H9 (cell line): Measurements from ENCODE around the gene TSSC4. TPM values are rescaled to one million over a fixed set of nuclear protein-coding genes. Genes with fewer than 3 reads are reported as not detected.

Experiments
- DNase-seq: peaks from one replicate; pipeline ENCODE4 v3.0.0-alpha.2; 2017
- H2AFZ ChIP-seq: one replicate; pipeline ENCODE4 v1.6.1; 2013; ENCODE audit warnings: mild to moderate bottlenecking, low read length, control low read depth, moderate library complexity
- H2AK5ac ChIP-seq: 2 replicates; pipeline ENCODE4 v1.6.1; 2013; ENCODE audit warnings: low read length, control low read depth, mixed read lengths; ENCODE audit not compliant: insufficient read length
- H2BK120ac ChIP-seq: one replicate; pipeline ENCODE4 v1.6.1; 2013; ENCODE audit warnings: low read depth, mild to moderate bottlenecking, low read length, control low read depth, inconsistent platforms; ENCODE audit not compliant: poor library complexity, severe bottlenecking
- H2BK12ac ChIP-seq: 2 replicates; pipeline ENCODE4 v1.6.1; 2013; ENCODE audit warnings: low read length, control low read depth, mixed read lengths, low read depth; ENCODE audit not compliant: insufficient read length
- H2BK15ac ChIP-seq: 2 replicates; pipeline ENCODE4 v1.6.1; 2013; ENCODE audit warnings: low read depth, low read length, control low read depth
- H2BK20ac ChIP-seq: one replicate; pipeline ENCODE4 v1.6.1; 2013; ENCODE audit warnings: low read depth, mild to moderate bottlenecking, low read length, control low read depth, inconsistent platforms; ENCODE audit not compliant: poor library complexity, severe bottlenecking
- H2BK5ac ChIP-seq: 2 replicates; pipeline ENCODE4 v1.6.1; 2013; ENCODE audit warnings: low read length, control low read depth, mixed read lengths; ENCODE audit not compliant: insufficient read length
- H3K14ac ChIP-seq: 2 replicates; pipeline ENCODE4 v1.6.1; 2013; ENCODE audit warnings: low read length, control low read depth; ENCODE audit not compliant: insufficient read depth
- H3K18ac ChIP-seq: 2 replicates; pipeline ENCODE4 v1.6.1; 2013; ENCODE audit warnings: low read depth, mild to moderate bottlenecking, mixed read lengths, low read length, control low read depth; ENCODE audit not compliant: insufficient read length
- H3K23ac ChIP-seq: 2 replicates; pipeline ENCODE4 v1.6.1; 2013; ENCODE audit warnings: low read length, control low read depth, mixed read lengths, low read depth; ENCODE audit not compliant: insufficient read length
- H3K23me2 ChIP-seq: 2 replicates; pipeline ENCODE4 v1.6.1; 2013; ENCODE audit warnings: low read depth, mild to moderate bottlenecking, mixed read lengths, low read length, control low read depth; ENCODE audit not compliant: insufficient read length, poor library complexity, severe bottlenecking
- H3K27ac ChIP-seq: 2 replicates; pipeline ENCODE4 v1.5.1; 2013; ENCODE audit warnings: low read length, control low read depth, mixed read lengths, low read depth; ENCODE audit not compliant: insufficient read length
- H3K27me3 ChIP-seq: 2 replicates; pipeline ENCODE4 v1.6.1; 2013; ENCODE audit warnings: low read length, control low read depth, inconsistent platforms; ENCODE audit not compliant: insufficient read depth
- H3K4ac ChIP-seq: 2 replicates; pipeline ENCODE4 v1.6.1; 2013; ENCODE audit warnings: low read depth, mild to moderate bottlenecking, control low read depth, inconsistent platforms, low read length, moderate library complexity
- H3K4me1 ChIP-seq: 2 replicates; pipeline ENCODE4 v1.6.1; 2013; ENCODE audit warnings: low read length, control low read depth, inconsistent platforms; ENCODE audit not compliant: insufficient read depth
- H3K4me2 ChIP-seq: 2 replicates; pipeline ENCODE4 v1.6.1; 2013; ENCODE audit warnings: low read length, control low read depth, mixed read lengths; ENCODE audit not compliant: insufficient read length, insufficient read depth
- H3K56ac ChIP-seq: 2 replicates; pipeline ENCODE4 v1.6.1; 2013; ENCODE audit warnings: low read depth, mild to moderate bottlenecking, mixed read lengths, low read length, control low read depth; ENCODE audit not compliant: insufficient read length
- H3K79me1 ChIP-seq: 2 replicates; pipeline ENCODE4 v1.6.1; 2013; ENCODE audit warnings: low read depth, mild to moderate bottlenecking, moderate library complexity, low read length, control low read depth, inconsistent platforms; ENCODE audit not compliant: insufficient read depth, poor library complexity, severe bottlenecking
- H3K79me2 ChIP-seq: 2 replicates; pipeline ENCODE4 v1.6.1; 2013; ENCODE audit warnings: low read length, control low read depth, inconsistent platforms; ENCODE audit not compliant: insufficient read depth
- H3K9ac ChIP-seq: 2 replicates; pipeline ENCODE4 v1.6.1; 2013; ENCODE audit warnings: low read length, control low read depth, mixed read lengths; ENCODE audit not compliant: insufficient read length; ENCODE audit errors: extremely low read depth
- H3K9me3 ChIP-seq: one replicate; pipeline ENCODE4 v1.6.1; 2013; ENCODE audit warnings: low read depth, low read length, inconsistent platforms; ENCODE audit not compliant: control insufficient read depth
- H3T11ph ChIP-seq: one replicate; pipeline ENCODE4 v1.6.1; 2013; ENCODE audit warnings: mild to moderate bottlenecking, low read length, control low read depth, inconsistent platforms
- H4K20me1 ChIP-seq: one replicate; pipeline ENCODE4 v1.6.1; 2013; ENCODE audit not compliant: control insufficient read depth, insufficient read length, insufficient read depth
- H4K5ac ChIP-seq: 2 replicates; pipeline ENCODE4 v1.6.1; 2013; ENCODE audit warnings: low read depth, mild to moderate bottlenecking, mixed read lengths, low read length, control low read depth; ENCODE audit not compliant: insufficient read length
- H4K8ac ChIP-seq: replicated peaks from 2 replicates; pipeline ENCODE4 v1.6.1; 2013; ENCODE audit warnings: low read length, control low read depth, mixed read lengths, low read depth; ENCODE audit not compliant: insufficient read length
- H4K91ac ChIP-seq: 2 replicates; pipeline ENCODE4 v1.6.1; 2013; ENCODE audit warnings: low read depth, mild to moderate bottlenecking, moderate library complexity, mixed read lengths, low read length, control low read depth; ENCODE audit not compliant: insufficient read length
- H3K27ac Mint-ChIP-seq, 3 experiments: 2 replicates in 2 of 3; 3 replicates in 1 of 3; pipeline ENCODE4 v1.8.0; 2020 to 2021; ENCODE audit warnings: mixed read lengths in 3 of 3, mild to moderate bottlenecking in 1 of 3, moderate library complexity in 1 of 3
- H3K27me3 Mint-ChIP-seq: 2 replicates; pipeline ENCODE4 v1.8.0; 2021; ENCODE audit warnings: low read depth, mild to moderate bottlenecking, moderate library complexity, mixed read lengths
- H3K36me3 Mint-ChIP-seq, 3 experiments: 2 replicates in 2 of 3; 3 replicates in 1 of 3; pipeline ENCODE4 v1.8.0; 2020 to 2021; ENCODE audit warnings: low read depth in 3 of 3, mixed read lengths in 3 of 3; ENCODE audit not compliant: insufficient read depth in 1 of 3
- H3K4me1 Mint-ChIP-seq, 2 experiments: 2 replicates each; pipeline ENCODE4 v1.8.0; 2020; ENCODE audit warnings: mixed read lengths in 2 of 2
- H3K4me3 Mint-ChIP-seq, 2 experiments: 2 replicates in 1 of 2; 3 replicates in 1 of 2; pipeline ENCODE4 v1.8.0; 2020 to 2021; ENCODE audit warnings: mild to moderate bottlenecking in 2 of 2, mixed read lengths in 2 of 2, moderate library complexity in 1 of 2
- H3K9me3 Mint-ChIP-seq, 2 experiments: 2 replicates in 1 of 2; 3 replicates in 1 of 2; pipeline ENCODE4 v1.8.0; 2020; ENCODE audit warnings: mild to moderate bottlenecking in 2 of 2, mixed read lengths in 2 of 2, moderate library complexity in 1 of 2
- WGBS: extraction: QIAGEN DNeasy Blood & Tissue Kit; methylation state at CpG from one replicate; pipeline ENCODE4 v1.1.7; 2013; ENCODE audit warnings: missing lambda C conversion rate, low lambda C conversion rate, mixed read lengths; ENCODE audit not compliant: insufficient read length; ENCODE audit errors: extremely low coverage; 5-methylcytosine and 5-hydroxymethylcytosine counted together
- long read RNA-seq: library from polyadenylated mRNA; unstranded; transcript quantifications from one replicate; pipeline ENCODE4 v2.0.0, GENCODE V29; 2020
- total RNA-seq: library from RNA; stranded (reverse); gene quantifications from 2 replicates; pipeline ENCODE4 v1.2.1, GENCODE V29; 2021
- TF ChIP-seq, protein P1 (sequence below): fragments of 200-600 bp; sonication (generic); conservative IDR thresholded peaks from 3 replicates; pipeline ENCODE4 v1.8.0; 2021; ENCODE audit warnings: antibody characterized with exemption, mild to moderate bottlenecking

Gene TSSC4
- total RNA-seq = 51.0 and 59.4 TPM in 2 replicates
- long read RNA-seq, transcript TSSC4-206 (4 exons, 851 nt) = minor isoform, 10 of 396 reads
- long read RNA-seq, transcript TSSC4-210 (2 exons, 912 nt) = minor isoform, 48 of 396 reads
- long read RNA-seq, transcript TSSC4-201 (3 exons, 1,686 nt) = major isoform, 282 of 396 reads
- long read RNA-seq, partial matches to known transcripts = 41 of 396 reads
- long read RNA-seq, other reads (novel, unspliced or antisense) = 9 of 396 reads

- no peaks in the 10 kb centered on the region for H3K9me3 Mint-ChIP-seq
- H3K9ac ChIP-seq = peak within 1 kb of the TSS; percentile 90
Observed at GRCh38 chr11:2400069-2400761, at the start of gene TSSC4. TSSC4 (plus strand) TSS chr11:2400750; CDS start chr11:2402634, 1,884 bp downstream.

More at GRCh38 chr11:2400069-2400761, at the start of gene TSSC4:
- Histone ChIP-seq H3K9me3 (no peaks in the 10 kb centered on the region), H2AK5ac (no peak within 1 kb of the TSS), H2BK12ac (no peak within 1 kb of the TSS), H2BK120ac (no peak within 1 kb of the TSS), H3T11ph (no peak within 1 kb of the TSS), H3K4ac (0 out of 2 replicates have a peak within 1 kb of the TSS, but pooled peaks have one; percentile 52), H3K23me2 (peaks cover 13% of the 10 kb centered on the region), H3K14ac (peak within 1 kb of the TSS; percentile 79), H4K20me1 (no peaks in the 10 kb centered on the region), H2BK15ac (no peak within 1 kb of the TSS), H3K27ac (no peak within 1 kb of the TSS), H3K56ac (no peak within 1 kb of the TSS), H4K8ac (no peak within 1 kb of the TSS), H4K5ac (no peak within 1 kb of the TSS), H3K18ac (peak within 1 kb of the TSS; percentile 65), H4K91ac (no peak within 1 kb of the TSS), H3K4me1 (no peaks in the 10 kb centered on the region), H3K79me1 (no peaks in the 10 kb centered on the region), H3K4me2 (peak within 1 kb of the TSS; percentile 73), H2BK20ac (no peak within 1 kb of the TSS), H3K79me2 (no peaks in the 10 kb centered on the region), H2BK5ac (no peak within 1 kb of the TSS), H2AFZ (no peak within 1 kb of the TSS), H3K23ac (no peak within 1 kb of the TSS), H3K27me3 (no peaks in the 10 kb centered on the region)
- peak within 1 kb of the TSS; percentile 81 to 88 for H3K4me3 Mint-ChIP-seq
- peak; percentile 100 for DNase-seq
- H3K27me3 Mint-ChIP-seq = no peaks in the 10 kb centered on the region
- H3K27ac Mint-ChIP-seq = peak within 1 kb of the TSS; percentile 79 to 91 (median 84); a peak in 6 of 7 replicates
- peaks cover 4 to 39% (median 25%) of the 10 kb centered on the region in 3 experiments; a peak in 6 of 7 replicates for H3K36me3 Mint-ChIP-seq
- peaks cover 3 to 8% of the 10 kb centered on the region in 2 experiments for H3K4me1 Mint-ChIP-seq
- TF ChIP-seq, protein P1, sequence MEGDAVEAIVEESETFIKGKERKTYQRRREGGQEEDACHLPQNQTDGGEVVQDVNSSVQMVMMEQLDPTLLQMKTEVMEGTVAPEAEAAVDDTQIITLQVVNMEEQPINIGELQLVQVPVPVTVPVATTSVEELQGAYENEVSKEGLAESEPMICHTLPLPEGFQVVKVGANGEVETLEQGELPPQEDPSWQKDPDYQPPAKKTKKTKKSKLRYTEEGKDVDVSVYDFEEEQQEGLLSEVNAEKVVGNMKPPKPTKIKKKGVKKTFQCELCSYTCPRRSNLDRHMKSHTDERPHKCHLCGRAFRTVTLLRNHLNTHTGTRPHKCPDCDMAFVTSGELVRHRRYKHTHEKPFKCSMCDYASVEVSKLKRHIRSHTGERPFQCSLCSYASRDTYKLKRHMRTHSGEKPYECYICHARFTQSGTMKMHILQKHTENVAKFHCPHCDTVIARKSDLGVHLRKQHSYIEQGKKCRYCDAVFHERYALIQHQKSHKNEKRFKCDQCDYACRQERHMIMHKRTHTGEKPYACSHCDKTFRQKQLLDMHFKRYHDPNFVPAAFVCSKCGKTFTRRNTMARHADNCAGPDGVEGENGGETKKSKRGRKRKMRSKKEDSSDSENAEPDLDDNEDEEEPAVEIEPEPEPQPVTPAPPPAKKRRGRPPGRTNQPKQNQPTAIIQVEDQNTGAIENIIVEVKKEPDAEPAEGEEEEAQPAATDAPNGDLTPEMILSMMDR = peak; percentile 98
- no CpG with 5 or more reads among the region's 66 CpGs for WGBS
